Activated T-cell treated with anti-CD3 and anti-CD28 coated beads, Interleukin-2, amount 50 U/mL, for 1 hour (primary cell): Measurements from ENCODE around the gene SEC31B.

Experiments used
- DNase-seq: peaks from one replicate; pipeline ENCODE4 v3.0.0-alpha.2; 2020

Gene SEC31B

GRCh38 chr10:100528921-100529474, 9.3 kb upstream of the SEC31B start:
- DNase-seq, result no peak

- no peak for DNase-seq
Observed at GRCh38 chr10:100528123-100528886, 8.6 kb upstream of the SEC31B start.

GRCh38 chr10:100524638-100525037, 5.0 kb upstream of the SEC31B start:
- DNase-seq, result no peak

- DNase-seq, result no peak
Observed at GRCh38 chr10:100524206-100524605, 4.5 kb upstream of the SEC31B start.

- no peak for DNase-seq
Observed at GRCh38 chr10:100522945-100523344, 3.3 kb upstream of the SEC31B start.

- no peak for DNase-seq
Observed at GRCh38 chr10:100522107-100522801, 2.6 kb upstream of the SEC31B start.

GRCh38 chr10:100520811-100521210, 1.1 kb upstream of the SEC31B start:
- DNase-seq, result no peak

- DNase-seq, result peak; percentile 59
Observed at GRCh38 chr10:100518761-100519241, 860 bp downstream of the SEC31B start.

- DNase-seq, result no peak
Observed at GRCh38 chr10:100516847-100517246, 2.8 kb downstream of the SEC31B start.

GRCh38 chr10:100515612-100516011, 4.0 kb downstream of the SEC31B start:
- no peak for DNase-seq

- peak; percentile 65 for DNase-seq
Observed at GRCh38 chr10:100510533-100511308, 8.9 kb downstream of the SEC31B start.

- peak; percentile 41 for DNase-seq
Observed at GRCh38 chr10:100509241-100509840, 10.3 kb downstream of the SEC31B start.

GRCh38 chr10:100508691-100509150, 10.9 kb downstream of the SEC31B start:
- DNase-seq, result peak; percentile 42

- no peak for DNase-seq
Observed at GRCh38 chr10:100508266-100508665, 11.4 kb downstream of the SEC31B start.

GRCh38 chr10:100507357-100507732, 12.3 kb downstream of the SEC31B start:
- DNase-seq, result no peak

- DNase-seq, result no peak
Observed at GRCh38 chr10:100506596-100507356, 12.9 kb downstream of the SEC31B start.

GRCh38 chr10:100505164-100505563, 14.5 kb downstream of the SEC31B start:
- no peak for DNase-seq

- no peak for DNase-seq
Observed at GRCh38 chr10:100504096-100504495, 15.6 kb downstream of the SEC31B start.

- no peak for DNase-seq
Observed at GRCh38 chr10:100502926-100503494, 16.7 kb downstream of the SEC31B start.

GRCh38 chr10:100501423-100501822, 18.2 kb downstream of the SEC31B start:
- DNase-seq, result no peak

- no peak for DNase-seq
Observed at GRCh38 chr10:100498059-100498458, 21.6 kb downstream of the SEC31B start.
